Nephron progenitor cell (in vitro differentiated cells): ENCODE measurements around the gene GDPD2.

ENCODE experiments used
- DNase-seq: peaks from one replicate; pipeline ENCODE4 v3.0.0; 2021
- H3K27ac Mint-ChIP-seq: 2 replicates; pipeline ENCODE4 v1.8.0; 2021; ENCODE audit warnings: mild to moderate bottlenecking, moderate library complexity, mixed read lengths
- H3K27me3 Mint-ChIP-seq: 2 replicates; pipeline ENCODE4 v1.8.0; 2021; ENCODE audit warnings: mild to moderate bottlenecking, low read depth, mixed read lengths; ENCODE audit not compliant: poor library complexity
- H3K36me3 Mint-ChIP-seq: 2 replicates; pipeline ENCODE4 v1.8.0; 2021; ENCODE audit warnings: low read depth, mixed read lengths
- H3K4me1 Mint-ChIP-seq: 2 replicates; pipeline ENCODE4 v1.8.0; 2021; ENCODE audit warnings: mixed read lengths
- H3K4me3 Mint-ChIP-seq: 2 replicates; pipeline ENCODE4 v1.8.0; 2021; ENCODE audit warnings: mild to moderate bottlenecking, moderate library complexity, mixed read lengths
- H3K9me3 Mint-ChIP-seq: 2 replicates; pipeline ENCODE4 v1.8.0; 2021; ENCODE audit warnings: mild to moderate bottlenecking, moderate library complexity, mixed read lengths
- TF ChIP-seq, protein P1 (sequence below): fragments of 200-600 bp; sonication (generic); IDR thresholded peaks from 2 replicates; pipeline ENCODE4 v1.5.0; 2021; ENCODE audit warnings: antibody characterized with exemption

The GDPD2 gene

GRCh38 chrX:70446380-70447350 is 23.6 kb downstream of the GDPD2 start:
- Mint-ChIP-seq H3K36me3 (no peaks in the 10 kb centered on the region), H3K9me3 (peaks cover 47% of the 10 kb centered on the region), H3K4me1 (no peaks in the 10 kb centered on the region), H3K27me3 (peaks cover 64% of the 10 kb centered on the region), H3K4me3 (no peak overlapping the region), H3K27ac (no peak overlapping the region)
- no peak for DNase-seq
- TF ChIP-seq, protein P1, sequence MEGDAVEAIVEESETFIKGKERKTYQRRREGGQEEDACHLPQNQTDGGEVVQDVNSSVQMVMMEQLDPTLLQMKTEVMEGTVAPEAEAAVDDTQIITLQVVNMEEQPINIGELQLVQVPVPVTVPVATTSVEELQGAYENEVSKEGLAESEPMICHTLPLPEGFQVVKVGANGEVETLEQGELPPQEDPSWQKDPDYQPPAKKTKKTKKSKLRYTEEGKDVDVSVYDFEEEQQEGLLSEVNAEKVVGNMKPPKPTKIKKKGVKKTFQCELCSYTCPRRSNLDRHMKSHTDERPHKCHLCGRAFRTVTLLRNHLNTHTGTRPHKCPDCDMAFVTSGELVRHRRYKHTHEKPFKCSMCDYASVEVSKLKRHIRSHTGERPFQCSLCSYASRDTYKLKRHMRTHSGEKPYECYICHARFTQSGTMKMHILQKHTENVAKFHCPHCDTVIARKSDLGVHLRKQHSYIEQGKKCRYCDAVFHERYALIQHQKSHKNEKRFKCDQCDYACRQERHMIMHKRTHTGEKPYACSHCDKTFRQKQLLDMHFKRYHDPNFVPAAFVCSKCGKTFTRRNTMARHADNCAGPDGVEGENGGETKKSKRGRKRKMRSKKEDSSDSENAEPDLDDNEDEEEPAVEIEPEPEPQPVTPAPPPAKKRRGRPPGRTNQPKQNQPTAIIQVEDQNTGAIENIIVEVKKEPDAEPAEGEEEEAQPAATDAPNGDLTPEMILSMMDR: no peak

- Mint-ChIP-seq H3K27me3 (peaks cover 39% of the 10 kb centered on the region), H3K27ac (no peak overlapping the region), H3K4me1 (peaks cover 27% of the 10 kb centered on the region), H3K36me3 (no peaks in the 10 kb centered on the region), H3K9me3 (peaks cover 57% of the 10 kb centered on the region), H3K4me3 (no peak overlapping the region)
- no peak for DNase-seq
- TF ChIP-seq, protein P1: no peak
These were observed 26.4 kb downstream of the GDPD2 start for GRCh38 chrX:70449457-70449966.

DNA sequence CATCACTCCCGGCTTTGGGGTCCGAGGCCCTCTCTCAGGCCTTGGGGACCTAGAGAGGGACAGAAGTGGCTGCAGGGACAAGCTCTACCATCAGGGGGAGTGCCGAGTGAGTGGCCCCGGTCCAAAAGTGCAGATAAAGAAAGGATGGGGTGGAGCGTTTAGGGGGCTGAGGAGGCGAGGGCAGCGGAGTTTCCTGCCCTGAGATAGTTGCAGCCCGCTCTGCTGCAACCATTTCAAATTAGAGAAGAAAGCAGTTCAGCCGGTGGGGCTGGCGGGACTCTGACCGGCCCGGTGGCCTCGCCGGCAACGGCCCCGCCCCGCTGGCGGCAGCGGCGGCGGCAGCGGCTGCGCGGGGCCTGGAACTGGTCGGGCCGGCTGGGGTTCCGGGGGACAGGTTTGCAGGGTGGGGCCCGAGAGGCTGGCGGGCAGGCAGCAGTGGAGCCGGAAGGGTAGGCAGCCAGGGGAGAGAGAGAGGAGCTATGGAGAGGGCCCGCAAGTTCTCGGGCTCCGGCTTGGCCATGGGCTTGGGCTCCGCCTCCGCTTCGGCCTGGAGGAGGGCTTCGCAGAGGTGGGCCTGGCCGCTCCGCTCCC is 29.1 kb downstream of the GDPD2 start:
- DNase-seq: peak; percentile 65
- no peak overlapping the region for H3K27ac Mint-ChIP-seq
- H3K9me3 Mint-ChIP-seq: peaks cover 64% of the 10 kb centered on the region
- H3K36me3 Mint-ChIP-seq: peaks cover 12% of the 10 kb centered on the region
- H3K4me3 Mint-ChIP-seq: peak overlapping the region; percentile 91
- TF ChIP-seq, protein P1: peak; percentile 39
- peaks cover 17% of the 10 kb centered on the region for H3K27me3 Mint-ChIP-seq
- H3K4me1 Mint-ChIP-seq: peaks cover 43% of the 10 kb centered on the region

DNA sequence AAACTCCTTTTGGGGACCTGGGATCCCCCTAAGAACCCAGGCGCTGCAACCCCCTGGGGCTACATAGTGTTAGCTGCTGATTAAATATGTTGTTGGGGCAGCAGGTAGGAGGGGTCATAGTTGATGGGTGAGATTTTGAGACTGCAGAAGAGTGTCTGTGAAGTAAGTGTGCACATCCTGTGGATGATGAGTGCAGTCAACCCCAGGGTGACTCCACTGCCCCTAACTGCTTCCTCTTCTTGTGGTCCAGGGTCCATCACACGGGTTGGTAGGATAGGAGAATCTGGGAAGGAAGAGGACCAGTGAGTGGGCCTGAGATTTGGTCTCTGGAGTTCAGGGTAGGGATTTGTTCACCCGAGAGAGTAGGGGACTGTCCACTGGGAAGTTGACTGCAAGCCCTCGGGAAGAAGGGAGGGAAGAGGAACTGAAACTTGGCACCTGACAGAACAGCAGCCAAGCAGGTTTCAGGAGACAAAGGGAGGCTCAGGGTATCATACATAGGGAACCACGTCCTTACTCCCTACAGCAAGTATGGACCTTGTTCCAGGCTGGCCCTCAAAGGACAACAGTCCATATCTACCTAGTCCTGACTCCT is 30.0 kb downstream of the GDPD2 start:
- no peak for DNase-seq
- H3K36me3 Mint-ChIP-seq: peaks cover 13% of the 10 kb centered on the region
- peaks cover 9% of the 10 kb centered on the region for H3K27me3 Mint-ChIP-seq
- TF ChIP-seq, protein P1: no peak
- H3K27ac Mint-ChIP-seq: no peak overlapping the region
- H3K4me1 Mint-ChIP-seq: peaks cover 44% of the 10 kb centered on the region
- H3K9me3 Mint-ChIP-seq: peaks cover 59% of the 10 kb centered on the region
- H3K4me3 Mint-ChIP-seq: peak overlapping the region; percentile 91

- H3K4me1 Mint-ChIP-seq: peaks cover 44% of the 10 kb centered on the region
- peaks cover 24% of the 10 kb centered on the region for H3K36me3 Mint-ChIP-seq
- peak overlapping the region; percentile 90 for H3K27ac Mint-ChIP-seq
- peaks cover 59% of the 10 kb centered on the region for H3K9me3 Mint-ChIP-seq
- peaks cover 4% of the 10 kb centered on the region for H3K27me3 Mint-ChIP-seq
- peak; percentile 85 for DNase-seq
- TF ChIP-seq, protein P1: peak; percentile 74
- peak overlapping the region; percentile 95 for H3K4me3 Mint-ChIP-seq
These were observed 31.6 kb downstream of the GDPD2 start for GRCh38 chrX:70454441-70455365.
